T-helper 2 cell treated with Interferon-gamma antibody and Interleukin-4, amounts not matched to agents 5 μg/mL and 100 μg/mL, for 36 hours (primary cell): Measurements from ENCODE around the gene COPG2.
"Not testable (repeated sequence)": the region's sequence is repeated elsewhere in the genome, so short reads cannot be mapped to it uniquely, and the experiment has no call there.

Source experiments
- DNase-seq: peaks from one replicate; pipeline ENCODE4 v3.0.0; 2021; ENCODE audit warnings: low spot score
- H3K27ac Mint-ChIP-seq: one replicate; pipeline ENCODE4 v1.8.0; 2021; ENCODE audit warnings: mild to moderate bottlenecking, mixed read lengths
- H3K27me3 Mint-ChIP-seq: one replicate; pipeline ENCODE4 v1.8.0; 2021; ENCODE audit warnings: low read depth, mixed read lengths
- H3K36me3 Mint-ChIP-seq: one replicate; pipeline ENCODE4 v1.8.0; 2021; ENCODE audit warnings: low read depth, mixed read lengths
- H3K4me1 Mint-ChIP-seq: one replicate; pipeline ENCODE4 v1.8.0; 2021; ENCODE audit warnings: low read depth, mixed read lengths
- H3K4me3 Mint-ChIP-seq: one replicate; pipeline ENCODE4 v1.8.0; 2022; ENCODE audit warnings: mild to moderate bottlenecking, moderate library complexity, mixed read lengths
- H3K9me3 Mint-ChIP-seq: one replicate; pipeline ENCODE4 v1.8.0; 2021; ENCODE audit warnings: mixed read lengths

The COPG2 gene

DNA sequence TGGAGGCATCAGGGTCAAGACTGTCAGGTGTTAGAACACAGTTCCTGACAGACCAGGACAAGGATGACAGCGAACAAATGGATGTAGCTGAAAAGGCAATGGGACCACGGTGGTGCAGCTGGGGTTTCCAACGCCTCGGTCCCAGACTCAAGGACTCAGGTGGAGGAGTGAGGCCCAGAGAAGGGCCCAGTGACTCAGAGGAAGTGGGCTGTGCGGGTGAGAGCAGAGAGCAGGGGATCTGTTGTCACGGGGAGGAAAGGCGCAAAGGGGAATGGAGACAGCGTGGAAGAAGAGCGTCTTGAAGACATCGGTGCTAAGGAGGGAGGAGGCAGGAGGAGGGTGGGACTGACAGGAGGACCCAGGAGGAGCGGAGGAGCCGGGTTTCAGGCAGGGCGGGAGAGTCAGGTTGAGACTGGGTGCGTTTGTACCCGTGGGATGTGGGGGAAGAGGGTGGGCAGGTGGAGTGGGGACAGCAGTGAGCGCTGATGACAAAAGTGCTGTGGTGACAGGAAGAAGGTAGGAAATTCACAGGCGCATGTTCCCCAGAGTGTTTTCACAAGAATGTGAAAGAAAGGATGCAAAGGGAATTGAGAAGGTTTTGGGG, 140.7 kb downstream of the COPG2 start:
- H3K27ac Mint-ChIP-seq, H3K36me3 Mint-ChIP-seq, H3K4me3 Mint-ChIP-seq: not testable (repeated sequence)

DNA sequence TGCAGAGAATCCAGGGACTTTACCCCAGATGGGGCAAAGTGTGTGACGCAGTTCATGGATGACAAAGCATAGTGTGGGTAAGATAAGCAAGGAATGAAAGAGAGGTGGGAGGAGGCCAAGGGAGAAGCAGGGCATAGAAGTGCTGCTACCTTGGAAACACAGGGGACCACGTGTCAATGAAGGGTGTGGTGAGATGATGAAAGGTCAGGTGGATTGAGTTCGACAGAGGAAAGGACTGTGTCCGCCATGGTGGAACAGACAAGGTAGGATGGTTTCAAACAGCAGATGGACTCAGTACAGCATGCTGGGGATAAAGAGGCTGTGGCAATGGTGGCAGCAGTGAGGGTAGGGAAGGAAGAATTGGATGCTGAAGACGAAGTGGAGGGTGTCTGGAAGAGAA, 143.9 kb downstream of the COPG2 start:
- Mint-ChIP-seq H3K36me3 (no peaks in the 10 kb centered on the region), H3K4me1 (no peaks in the 10 kb centered on the region), H3K27me3 (no peaks in the 10 kb centered on the region), H3K27ac (no peak overlapping the region), H3K4me3 (no peak overlapping the region), H3K9me3 (no peaks in the 10 kb centered on the region)
- DNase-seq = no peak

More for the DNA sequence above, 140.7 kb downstream of the COPG2 start:
- not testable (repeated sequence) for H3K4me1 Mint-ChIP-seq, H3K9me3 Mint-ChIP-seq, DNase-seq, H3K27me3 Mint-ChIP-seq

- DNase-seq, H3K4me3 Mint-ChIP-seq, H3K27ac Mint-ChIP-seq, H3K4me1 Mint-ChIP-seq, H3K9me3 Mint-ChIP-seq, H3K36me3 Mint-ChIP-seq, H3K27me3 Mint-ChIP-seq: not testable (repeated sequence)
These were observed 144.9 kb downstream of the COPG2 start for GRCh38 chr7:130523519-130524125.

DNA sequence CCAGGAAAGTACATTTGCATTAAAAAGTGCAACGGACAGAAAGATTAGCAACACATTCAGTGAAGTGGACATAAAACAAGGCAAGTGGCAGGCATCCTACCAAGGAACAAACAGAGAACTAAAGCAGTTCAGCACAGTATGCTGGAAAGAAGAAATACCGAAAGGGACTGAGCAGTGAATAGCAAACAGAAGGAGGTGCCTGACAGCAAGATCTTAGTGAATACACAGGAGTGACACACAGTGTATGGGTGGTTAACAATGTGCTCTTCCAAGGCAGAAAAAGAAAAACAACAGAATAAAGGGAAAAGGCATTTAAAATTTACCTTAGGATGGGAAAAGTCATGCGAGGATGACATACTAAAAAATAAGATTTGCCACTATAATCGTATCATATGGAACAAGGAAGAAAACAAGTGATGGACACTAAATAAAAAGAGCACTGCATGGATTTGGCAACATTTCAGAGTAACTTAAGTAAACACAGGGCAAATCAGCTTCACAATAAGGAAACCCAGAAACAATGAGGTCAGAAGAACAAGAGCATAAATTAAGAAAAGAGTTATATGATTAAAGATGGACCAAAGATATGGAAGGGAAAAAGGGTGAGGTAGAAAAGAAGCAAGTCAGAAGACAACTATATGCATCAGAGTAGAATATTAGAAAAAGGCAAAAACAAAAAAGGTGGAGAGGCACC, 147.1 kb downstream of the COPG2 start:
- no peak for DNase-seq
- Mint-ChIP-seq H3K36me3 (no peaks in the 10 kb centered on the region), H3K4me1 (no peaks in the 10 kb centered on the region), H3K27me3 (no peaks in the 10 kb centered on the region), H3K27ac (no peak overlapping the region), H3K9me3 (no peaks in the 10 kb centered on the region), H3K4me3 (no peak overlapping the region)

- Mint-ChIP-seq H3K4me1 (no peaks in the 10 kb centered on the region), H3K36me3 (no peaks in the 10 kb centered on the region), H3K4me3 (no peak overlapping the region), H3K27ac (no peak overlapping the region), H3K9me3 (no peaks in the 10 kb centered on the region), H3K27me3 (no peaks in the 10 kb centered on the region)
- no peak for DNase-seq
These were observed 153.1 kb downstream of the COPG2 start for GRCh38 chr7:130515315-130516040.

DNA sequence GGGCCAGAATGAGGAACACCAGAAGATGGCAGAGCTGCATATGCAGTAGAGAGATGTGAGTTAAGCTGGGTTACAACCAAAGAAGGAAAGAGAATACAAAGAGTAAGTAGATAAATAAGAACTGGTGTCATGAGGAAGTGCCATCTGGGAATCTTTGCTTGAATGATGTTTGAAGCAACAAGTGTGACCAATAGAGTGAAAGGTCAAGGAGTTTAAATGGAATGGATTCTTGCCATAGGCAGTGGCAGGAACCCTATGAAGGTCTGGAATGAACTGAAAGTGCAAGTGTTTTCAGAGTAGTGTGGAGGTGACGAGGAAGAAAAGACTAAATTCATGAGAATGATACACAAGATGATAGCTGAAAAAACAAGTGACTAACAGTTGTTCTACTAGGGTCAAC, 155.1 kb downstream of the COPG2 start:
- H3K27me3 Mint-ChIP-seq = no peaks in the 10 kb centered on the region
- H3K4me3 Mint-ChIP-seq = no peak overlapping the region
- H3K27ac Mint-ChIP-seq = no peak overlapping the region
- no peaks in the 10 kb centered on the region for H3K4me1 Mint-ChIP-seq
- H3K9me3 Mint-ChIP-seq = no peaks in the 10 kb centered on the region
- no peak for DNase-seq
- no peaks in the 10 kb centered on the region for H3K36me3 Mint-ChIP-seq

GRCh38 chr7:130512038-130512437, 156.5 kb downstream of the COPG2 start:
- H3K4me3 Mint-ChIP-seq, H3K27me3 Mint-ChIP-seq, H3K27ac Mint-ChIP-seq, H3K4me1 Mint-ChIP-seq, DNase-seq, H3K9me3 Mint-ChIP-seq, H3K36me3 Mint-ChIP-seq: not testable (repeated sequence)

DNA sequence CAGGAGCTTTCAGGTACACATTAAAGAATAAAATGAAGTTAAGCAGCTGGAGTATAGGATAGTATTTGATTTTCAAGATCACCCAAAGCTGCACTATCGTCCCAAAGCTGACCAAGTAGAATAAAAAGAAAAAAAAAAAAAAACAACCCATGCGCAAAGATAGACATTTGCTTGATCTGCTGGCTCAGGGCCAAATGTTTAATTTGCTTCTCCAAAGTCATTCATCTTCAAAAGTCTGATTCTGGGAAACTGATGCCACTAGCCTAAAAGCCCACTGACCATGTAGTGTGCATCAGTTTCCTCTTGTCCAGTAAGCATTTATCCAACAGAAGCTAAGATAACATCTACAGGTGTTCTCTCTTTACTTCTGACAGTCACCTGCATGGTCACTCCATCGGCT, 162.2 kb downstream of the COPG2 start:
- no peak overlapping the region for H3K27ac Mint-ChIP-seq
- no peaks in the 10 kb centered on the region for H3K9me3 Mint-ChIP-seq
- no peak overlapping the region for H3K4me3 Mint-ChIP-seq
- H3K27me3 Mint-ChIP-seq = no peaks in the 10 kb centered on the region
- no peaks in the 10 kb centered on the region for H3K36me3 Mint-ChIP-seq
- no peaks in the 10 kb centered on the region for H3K4me1 Mint-ChIP-seq
- DNase-seq = no peak

DNA sequence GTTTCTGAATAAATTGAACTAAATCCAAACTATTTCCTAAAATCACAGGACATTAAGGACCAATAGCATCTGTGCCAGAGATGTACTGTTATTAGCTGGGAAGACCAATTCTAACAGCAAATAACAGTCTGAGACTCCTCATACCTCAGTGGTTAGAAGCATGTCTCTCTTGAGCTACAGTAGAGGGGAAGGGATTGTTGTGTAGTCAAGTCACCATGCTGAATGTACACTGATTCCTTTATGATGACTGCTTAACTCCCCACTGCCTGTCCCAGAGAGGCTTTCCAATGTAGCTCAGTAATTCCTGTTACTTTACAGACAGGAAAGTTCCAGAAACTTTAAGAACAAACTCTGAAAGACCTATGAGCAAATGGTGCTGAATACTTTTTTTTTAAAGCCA, 162.8 kb downstream of the COPG2 start:
- Mint-ChIP-seq H3K4me3 (no peak overlapping the region), H3K27ac (no peak overlapping the region), H3K4me1 (no peaks in the 10 kb centered on the region), H3K36me3 (no peaks in the 10 kb centered on the region), H3K9me3 (no peaks in the 10 kb centered on the region), H3K27me3 (no peaks in the 10 kb centered on the region)
- DNase-seq = no peak

GRCh38 chr7:130500910-130501309, 167.6 kb downstream of the COPG2 start:
- Mint-ChIP-seq H3K4me3 (no peak overlapping the region), H3K36me3 (no peaks in the 10 kb centered on the region), H3K27ac (no peak overlapping the region), H3K9me3 (no peaks in the 10 kb centered on the region), H3K27me3 (no peaks in the 10 kb centered on the region), H3K4me1 (no peaks in the 10 kb centered on the region)
- DNase-seq = no peak

DNA sequence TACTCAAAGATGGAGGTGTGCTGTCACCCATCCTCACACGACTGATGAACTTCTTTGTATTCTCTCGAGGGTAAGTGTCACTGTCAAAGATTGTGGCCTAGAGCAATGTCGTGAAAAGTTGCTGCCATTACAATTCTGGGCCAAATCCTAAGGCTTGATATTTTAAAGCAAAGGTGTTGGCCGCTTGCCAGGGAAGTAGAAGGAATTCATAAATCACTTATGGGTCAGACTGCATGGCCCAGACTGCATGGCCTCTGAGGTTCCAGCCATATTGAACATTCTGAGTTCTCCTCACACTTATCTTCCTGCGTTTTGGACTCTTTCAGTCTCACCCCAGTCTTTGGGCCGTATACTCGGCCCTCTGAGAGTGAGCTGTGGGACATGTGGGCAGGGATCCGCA, 168.1 kb downstream of the COPG2 start:
- Mint-ChIP-seq H3K4me3 (no peak overlapping the region), H3K27me3 (no peaks in the 10 kb centered on the region), H3K4me1 (no peaks in the 10 kb centered on the region), H3K36me3 (no peaks in the 10 kb centered on the region), H3K9me3 (no peaks in the 10 kb centered on the region), H3K27ac (no peak overlapping the region)
- no peak for DNase-seq

GRCh38 chr7:130494431-130494858, 174.1 kb downstream of the COPG2 start:
- Mint-ChIP-seq H3K36me3 (no peaks in the 10 kb centered on the region), H3K27ac (no peak overlapping the region), H3K9me3 (no peaks in the 10 kb centered on the region), H3K4me3 (no peak overlapping the region), H3K27me3 (peaks cover 46% of the 10 kb centered on the region), H3K4me1 (peaks cover 2% of the 10 kb centered on the region)
- no peak for DNase-seq

DNA sequence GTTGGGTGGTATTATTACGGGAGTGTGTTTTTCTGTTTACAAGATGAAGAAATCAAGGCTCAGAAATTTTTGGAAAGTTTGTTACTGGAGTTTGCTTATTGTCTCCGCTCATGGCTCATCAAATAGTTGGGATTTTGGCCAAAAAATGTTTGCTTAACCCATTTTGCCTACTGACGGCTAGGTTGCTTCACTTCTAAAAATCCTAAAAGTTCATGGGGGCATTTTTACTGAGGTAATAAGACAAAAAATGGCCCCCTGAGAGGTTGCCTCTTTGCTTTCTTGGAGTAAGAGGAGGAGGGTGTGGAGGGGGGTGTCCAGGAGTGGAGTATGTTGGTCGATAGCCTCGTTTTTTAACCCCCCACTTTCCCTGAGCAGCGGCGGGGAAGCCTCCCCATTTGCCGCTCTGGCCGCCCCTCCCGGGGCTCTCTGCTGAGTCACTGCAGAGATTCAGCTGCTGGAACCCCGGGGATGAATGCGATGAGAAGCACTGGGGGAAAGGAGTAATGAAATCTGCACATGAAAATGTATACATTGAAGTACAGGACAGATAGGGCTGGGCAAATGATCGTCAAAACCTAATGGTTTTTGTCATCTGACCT, 175.2 kb downstream of the COPG2 start:
- Mint-ChIP-seq H3K4me3 (no peak overlapping the region), H3K27ac (no peak overlapping the region), H3K9me3 (no peaks in the 10 kb centered on the region), H3K27me3 (peaks cover 56% of the 10 kb centered on the region), H3K36me3 (no peaks in the 10 kb centered on the region), H3K4me1 (peaks cover 2% of the 10 kb centered on the region)
- no peak for DNase-seq
